GM20000 (cell line): Measurements from ENCODE around the gene CTRB2.
"Not testable (repeated sequence)": the region's sequence is repeated elsewhere in the genome, so short reads cannot be mapped to it uniquely, and the experiment has no call there.

Experiments
- DNase-seq: peaks from one replicate; pipeline ENCODE4 v3.0.0; 2012; ENCODE audit warnings: low spot score
- CTCF ChIP-seq: IDR thresholded peaks from 2 replicates; pipeline ENCODE4 v1.5.1; 2012; ENCODE audit warnings: mild to moderate bottlenecking, control low read depth; ENCODE audit errors: extremely low read depth, missing control alignments

CTRB2 gene

GRCh38 chr16:75228143-75228976 lies 21.4 kb upstream of the CTRB2 start:
- no peak for TF ChIP-seq CTCF
- no peak for DNase-seq

- TF ChIP-seq CTCF = no peak
- no peak for DNase-seq
Measured at GRCh38 chr16:75227361-75228142, 20.6 kb upstream of the CTRB2 start.

- DNase-seq = no peak
- no peak for TF ChIP-seq CTCF
Measured at GRCh38 chr16:75226550-75227360, 19.8 kb upstream of the CTRB2 start.

GRCh38 chr16:75225678-75226515 lies 18.9 kb upstream of the CTRB2 start:
- no peak for TF ChIP-seq CTCF
- DNase-seq = no peak

GRCh38 chr16:75225092-75225491 lies 18.1 kb upstream of the CTRB2 start:
- no peak for TF ChIP-seq CTCF
- no peak for DNase-seq

GRCh38 chr16:75224306-75225082 lies 17.5 kb upstream of the CTRB2 start:
- no peak for TF ChIP-seq CTCF
- no peak for DNase-seq

GRCh38 chr16:75223129-75223528 lies 16.2 kb upstream of the CTRB2 start:
- DNase-seq = not testable (repeated sequence)
